ENCODE results near the gene LEFTY1. TPM values are rescaled to one million over a fixed set of nuclear protein-coding genes. Genes with fewer than 3 reads are reported as not detected.
"Not testable (repeated sequence)": the region's sequence is repeated elsewhere in the genome, so short reads cannot be mapped to it uniquely, and the experiment has no call there.

The LEFTY1 gene
- total RNA-seq, 1 experiment from 2014 or later: not detected

DNA sequence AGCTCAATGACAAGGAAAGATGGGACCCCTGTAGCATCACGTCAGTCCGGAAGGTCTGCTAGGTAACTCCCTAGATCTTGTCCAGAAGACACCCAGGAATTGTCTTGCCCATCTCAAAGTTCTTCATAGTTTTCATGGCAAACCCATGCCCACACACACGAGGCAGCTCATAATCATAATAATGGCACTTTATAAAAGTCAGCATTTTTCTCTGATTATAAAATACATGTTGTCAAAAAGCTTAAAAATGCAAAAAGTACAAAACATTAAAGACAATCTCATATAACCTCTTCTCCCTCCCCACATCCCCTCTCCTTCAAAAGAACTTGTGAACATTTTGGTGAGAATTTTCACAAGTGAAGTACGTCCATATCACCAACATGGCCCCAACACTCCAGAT lies 48.2 kb downstream of the LEFTY1 start:
- in situ Hi-C loops (cut with HindIII; ENCODE audit: low sequenced_read_pairs): no loop called here

DNA sequence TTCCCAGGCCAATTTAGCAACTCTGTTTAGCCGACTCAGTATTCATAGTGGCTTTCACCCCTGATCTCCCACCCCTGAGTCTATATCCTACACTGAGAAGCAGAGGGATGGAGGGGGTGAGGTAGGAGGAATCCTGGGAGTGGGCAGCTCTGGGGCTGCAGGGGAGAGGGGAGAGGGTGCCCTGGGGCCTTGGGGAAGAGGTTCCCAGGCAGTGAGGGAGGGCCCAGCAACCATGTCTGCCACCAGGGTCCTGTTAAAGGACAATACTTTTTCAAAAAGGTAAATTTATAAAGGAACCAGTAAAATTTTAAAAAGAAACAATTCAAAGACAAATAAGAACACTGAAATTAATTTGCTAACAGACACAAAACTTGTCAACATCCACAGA lies 48.7 kb downstream of the LEFTY1 start:
- in situ Hi-C loops (cut with HindIII; ENCODE audit: low sequenced_read_pairs): no loop called here
- no peak for DNase-seq (ENCODE audit: low spot score)

More for the DNA sequence above, 48.2 kb downstream of the LEFTY1 start:
- no peak for DNase-seq (ENCODE audit: low spot score)

DNA sequence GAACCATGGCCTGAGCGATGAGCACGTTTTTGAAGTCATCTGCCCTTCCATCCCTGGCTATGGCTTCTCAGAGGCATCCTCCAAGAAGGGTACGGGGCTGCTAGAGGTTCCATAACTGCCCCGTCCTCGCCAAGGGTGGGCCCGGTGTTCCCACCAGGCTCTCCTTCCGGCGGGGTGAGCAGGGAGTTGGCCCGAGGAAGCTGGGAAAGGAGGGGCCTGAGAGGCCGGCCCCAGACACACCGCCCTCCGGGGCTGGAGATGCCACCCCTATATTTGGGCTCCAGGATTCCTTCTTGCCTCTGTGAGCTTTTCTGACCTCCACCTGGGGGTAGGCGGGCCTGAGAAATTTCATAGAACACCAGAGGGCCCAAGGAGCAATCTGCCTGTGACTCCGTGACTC lies 50.2 kb downstream of the LEFTY1 start:
- DNase-seq (ENCODE audit: low spot score): no peak
- in situ Hi-C loops (cut with HindIII; ENCODE audit: low sequenced_read_pairs): no loop called here

DNA sequence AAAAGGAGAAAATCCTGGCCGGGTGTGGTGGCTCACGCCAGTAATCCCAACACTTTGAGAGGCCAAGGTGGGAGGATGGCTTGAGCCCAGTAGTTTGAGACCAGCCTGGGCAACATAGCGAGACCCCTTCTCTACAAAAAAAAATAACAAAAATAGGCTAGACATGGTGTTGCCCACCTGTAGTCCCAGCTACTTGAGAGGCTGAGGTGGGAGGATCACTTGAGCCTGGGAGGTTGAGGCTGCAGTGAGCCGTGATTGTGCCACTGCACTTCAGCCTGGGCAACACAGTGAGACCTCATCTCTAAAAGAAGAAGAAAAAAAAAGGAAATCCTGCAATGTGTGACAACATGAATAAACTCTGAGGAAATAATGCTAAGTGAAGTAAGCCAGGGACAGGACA lies 52.6 kb downstream of the LEFTY1 start:
- in situ Hi-C loops (cut with HindIII; ENCODE audit: low sequenced_read_pairs): not testable (repeated sequence)

More for the DNA sequence above, 52.6 kb downstream of the LEFTY1 start:
- not testable (repeated sequence) for DNase-seq (ENCODE audit: low spot score)

Other genes with a start within 250 kb of the LEFTY1 start
- 46.0 and 90.0 TPM in 2 replicates for gene ENAH, start 236.0 kb downstream of the LEFTY1 start, total RNA-seq (2014; rRNA removed; shearing (Covaris generic))
- 452 and 552 TPM in 2 replicates for gene SRP9, start 111.3 kb downstream of the LEFTY1 start, total RNA-seq (2014; rRNA removed; shearing (Covaris generic))
- 23.5 and 30.0 TPM in 2 replicates for gene EPHX1, start 79.0 kb downstream of the LEFTY1 start, total RNA-seq (2014; rRNA removed; shearing (Covaris generic))
- gene TMEM63A, start 6.8 kb downstream of the LEFTY1 start, total RNA-seq (2014; rRNA removed; shearing (Covaris generic)): 1.8 and 2.2 TPM in 2 replicates
- gene PYCR2, start 35.1 kb upstream of the LEFTY1 start, total RNA-seq (2014; rRNA removed; shearing (Covaris generic)): 87.3 and 125 TPM in 2 replicates
- gene LEFTY2, start 52.1 kb upstream of the LEFTY1 start, total RNA-seq (2014; rRNA removed; shearing (Covaris generic)): not detected in 2 replicates
- gene SDE2, start 110.2 kb upstream of the LEFTY1 start, total RNA-seq (2014; rRNA removed; shearing (Covaris generic)): 13.5 and 22.1 TPM in 2 replicates
- 250 and 310 TPM in 2 replicates for gene H3-3A, start 173.6 kb upstream of the LEFTY1 start, total RNA-seq (2014; rRNA removed; shearing (Covaris generic))